ENCODE data around the gene A1CF. TPM values are rescaled to one million over a fixed set of nuclear protein-coding genes. Genes with fewer than 3 reads are reported as not detected.
"Not testable (repeated sequence)": the region's sequence is repeated elsewhere in the genome, so short reads cannot be mapped to it uniquely, and the experiment has no call there.

The A1CF gene
- total RNA-seq, 1 experiment from 2014 or later: 0.03 TPM

- POLR2A ChIA-PET: interaction anchor here (0.6 kb wide), 1 partner anchor 894 kb away, joined by 3 read pairs; no protein-coding TSS in a partner anchor
- H3K9me3 ChIP-seq (ENCODE audit: control insufficient read depth, insufficient read depth, low read depth, low read length): no peaks in the 10 kb centered on the region
- ATAC-seq (no peak), DNase-seq (ENCODE audit: low read depth, low spot score) (no peak)
- BruUV-seq (replicated peaks): no TSS peak
- intact Hi-C loops (cut with micrococcal nuclease; ENCODE audit: unreplicated experiment) (no loop called here), in situ Hi-C loops (cut with HindIII; ENCODE audit: low pct_unique_long_range_greater_than_20kb, low sequenced_read_pairs) (no loop called here)
- no peaks in the 10 kb centered on the region for H3K4me1 ChIP-seq (ENCODE audit: control insufficient read depth, insufficient read depth, low read length)
- TF ChIP-seq REST (IDR thresholded peaks at IDR 0.05; ENCODE audit: insufficient read depth in 1 of 2, low read depth in 2 of 2, low read length in 1 of 2) (no peak), SIN3A (IDR thresholded peaks at IDR 0.05; ENCODE audit: borderline replicate concordance, insufficient read depth, low read depth, low read length) (no peak), POLR2AphosphoS5 (IDR thresholded peaks at IDR 0.05; ENCODE audit: low read depth, low read length) (no peak), TCF7L2 (IDR thresholded peaks at IDR 0.05; ENCODE audit: low read depth, low read length) (no peak), CTCF (IDR thresholded peaks at IDR 0.05) (no peak)
- CTCF ChIA-PET: no interaction called here
- no peak overlapping the region for H3K4me3 ChIP-seq (ENCODE audit: low read depth in 2 of 2, low read length in 2 of 2)
- H3K27ac ChIP-seq (ENCODE audit: low read length): no peak overlapping the region
- no peaks in the 10 kb centered on the region for H3K36me3 ChIP-seq (ENCODE audit: control insufficient read depth, insufficient read depth, low read length)
- H3K27me3 ChIP-seq (ENCODE audit: control insufficient read depth, insufficient read depth, low read length): no peaks in the 10 kb centered on the region
Measured at GRCh38 chr10:50909334-50910014, 24.0 kb upstream of the A1CF start.

- in situ Hi-C loops (cut with HindIII; ENCODE audit: low pct_unique_long_range_greater_than_20kb, low sequenced_read_pairs): no loop called here
- no peak for DNase-seq (ENCODE audit: low read depth, low spot score)
- no TSS peak for BruUV-seq (replicated peaks)
- Histone ChIP-seq H3K9me3 (ENCODE audit: control insufficient read depth, insufficient read depth, low read depth, low read length) (no peaks in the 10 kb centered on the region), H3K36me3 (ENCODE audit: control insufficient read depth, insufficient read depth, low read length) (no peaks in the 10 kb centered on the region), H3K4me1 (ENCODE audit: control insufficient read depth, insufficient read depth, low read length) (no peaks in the 10 kb centered on the region), H3K27ac (ENCODE audit: low read length) (no peak overlapping the region), H3K4me3 (ENCODE audit: low read depth in 2 of 2, low read length in 2 of 2) (no peak overlapping the region), H3K27me3 (ENCODE audit: control insufficient read depth, insufficient read depth, low read length) (no peaks in the 10 kb centered on the region)
- ATAC-seq: no peak
- TF ChIP-seq SIN3A (IDR thresholded peaks at IDR 0.05; ENCODE audit: borderline replicate concordance, insufficient read depth, low read depth, low read length) (no peak), TCF7L2 (IDR thresholded peaks at IDR 0.05; ENCODE audit: low read depth, low read length) (no peak), CTCF (IDR thresholded peaks at IDR 0.05) (no peak), REST (IDR thresholded peaks at IDR 0.05; ENCODE audit: insufficient read depth in 1 of 2, low read depth in 2 of 2, low read length in 1 of 2) (no peak), POLR2AphosphoS5 (IDR thresholded peaks at IDR 0.05; ENCODE audit: low read depth, low read length) (no peak)
- CTCF ChIA-PET: no interaction called here
- intact Hi-C loops (cut with micrococcal nuclease; ENCODE audit: unreplicated experiment): no loop called here
- POLR2A ChIA-PET: no interaction called here
Measured at GRCh38 chr10:50908366-50908765, 22.9 kb upstream of the A1CF start.

GRCh38 chr10:50905797-50906196, 20.4 kb upstream of the A1CF start:
- H3K4me3 ChIP-seq (ENCODE audit: low read depth in 2 of 2, low read length in 2 of 2); BruUV-seq (replicated peaks); DNase-seq (ENCODE audit: low read depth, low spot score); H3K4me1 ChIP-seq (ENCODE audit: control insufficient read depth, insufficient read depth, low read length); CTCF ChIA-PET; ATAC-seq; H3K27ac ChIP-seq (ENCODE audit: low read length); H3K36me3 ChIP-seq (ENCODE audit: control insufficient read depth, insufficient read depth, low read length); intact Hi-C loops (cut with micrococcal nuclease; ENCODE audit: unreplicated experiment); H3K9me3 ChIP-seq (ENCODE audit: control insufficient read depth, insufficient read depth, low read depth, low read length); in situ Hi-C loops (cut with HindIII; ENCODE audit: low pct_unique_long_range_greater_than_20kb, low sequenced_read_pairs); POLR2A ChIA-PET; H3K27me3 ChIP-seq (ENCODE audit: control insufficient read depth, insufficient read depth, low read length): not testable (repeated sequence)

Measured in Panc1 (cell line).